Stimulated activated CD8-positive, alpha-beta memory T cell treated with anti-CD3 and anti-CD28 coated beads, Interleukin-4, amount 100 ng/mL, for 24 hours (primary cell): ENCODE data around the gene MDM2.
"Not testable (repeated sequence)": the region's sequence is repeated elsewhere in the genome, so short reads cannot be mapped to it uniquely, and the experiment has no call there.

Experiments used
- DNase-seq: peaks from one replicate; pipeline ENCODE4 v3.0.0-alpha.2; 2020; ENCODE audit warnings: low read depth

The MDM2 gene

GRCh38 chr12:68786929-68787328 is 21.0 kb upstream of the MDM2 start:
- no peak for DNase-seq

- DNase-seq, result no peak
Observed at GRCh38 chr12:68788554-68789143, 19.3 kb upstream of the MDM2 start.

- DNase-seq, result no peak
Observed at GRCh38 chr12:68789144-68789878, 18.7 kb upstream of the MDM2 start.

- DNase-seq, result no peak
Observed at GRCh38 chr12:68790081-68790951, 17.7 kb upstream of the MDM2 start.

GRCh38 chr12:68790952-68791234 is 17.1 kb upstream of the MDM2 start:
- DNase-seq, result no peak

- no peak for DNase-seq
Observed at GRCh38 chr12:68791897-68792481, 16.0 kb upstream of the MDM2 start.

GRCh38 chr12:68792952-68793351 is 15.0 kb upstream of the MDM2 start:
- DNase-seq, result no peak

- no peak for DNase-seq
Observed at GRCh38 chr12:68793436-68793835, 14.5 kb upstream of the MDM2 start.

GRCh38 chr12:68793975-68794652 is 13.9 kb upstream of the MDM2 start:
- no peak for DNase-seq

GRCh38 chr12:68794653-68795251 is 13.2 kb upstream of the MDM2 start:
- no peak for DNase-seq

- DNase-seq, result no peak
Observed at GRCh38 chr12:68796399-68796798, 11.6 kb upstream of the MDM2 start.

GRCh38 chr12:68798882-68799234 is 9.1 kb upstream of the MDM2 start:
- no peak for DNase-seq

- DNase-seq, result no peak
Observed at GRCh38 chr12:68800294-68800693, 7.7 kb upstream of the MDM2 start.

GRCh38 chr12:68801124-68801523 is 6.9 kb upstream of the MDM2 start:
- DNase-seq, result not testable (repeated sequence)

- DNase-seq, result not testable (repeated sequence)
Observed at GRCh38 chr12:68802372-68802745, 5.6 kb upstream of the MDM2 start.

- DNase-seq, result not testable (repeated sequence)
Observed at GRCh38 chr12:68802911-68803651, 4.9 kb upstream of the MDM2 start.

GRCh38 chr12:68803948-68804656 is 3.9 kb upstream of the MDM2 start:
- no peak for DNase-seq

- no peak for DNase-seq
Observed at GRCh38 chr12:68804657-68805591, 3.1 kb upstream of the MDM2 start.

GRCh38 chr12:68805592-68806120 is 2.3 kb upstream of the MDM2 start:
- DNase-seq, result no peak
